Esophagus squamous epithelium (tissue), 5 donors: ENCODE results near the gene UQCRC2. TPM values are rescaled to one million over a fixed set of nuclear protein-coding genes. Genes with fewer than 3 reads are reported as not detected.

ENCODE experiments used
- DNase-seq: peaks from one replicate; lab custom pipeline; 2025; lab: John Stamatoyannopoulos, UW
- H3K27ac ChIP-seq, 4 donors: fragments of 200-600 bp; sonication (generic); one replicate each; pipeline ENCODE4 v1.5.1; 2016 to 2019; ENCODE audit warnings: mild to moderate bottlenecking in 1 of 4
- H3K27me3 ChIP-seq, 4 donors: fragments of 200-600 bp; sonication (generic); 1 replicate in 3 of 4; 2 replicates in 1 of 4; pipeline versions ENCODE4 v1.5.1 to v1.6.0; 2017 to 2021; ENCODE audit warnings: antibody characterized with exemption in 1 of 4
- H3K36me3 ChIP-seq, 3 donors: fragments of 200-600 bp; sonication (generic); one replicate each; pipeline ENCODE4 v1.5.1; 2016 to 2019
- H3K4me1 ChIP-seq, 3 donors: fragments of 200-600 bp; sonication (generic); one replicate each; pipeline ENCODE4 v1.5.1; 2017 to 2019
- H3K4me3 ChIP-seq, 4 donors: fragments of 200-600 bp; sonication (generic); 1 replicate in 3 of 4; 2 replicates in 1 of 4; pipeline ENCODE4 v1.5.1; 2016 to 2019; ENCODE audit warnings: mild to moderate bottlenecking in 2 of 4, moderate library complexity in 1 of 4
- H3K9me3 ChIP-seq, 3 donors: fragments of 200-600 bp; sonication (generic); one replicate each; pipeline ENCODE4 v1.5.1; 2016 to 2019
- CTCF ChIP-seq, 6 experiments: fragments of 450-650 bp in 4 of 6; fragments of 200-600 bp in 2 of 6; sonication (generic) in 2 of 6; IDR thresholded peaks; one replicate each; pipeline ENCODE4 v1.5.1; 2016 to 2019; ENCODE audit warnings: antibody characterized with exemption in 6 of 6, mild to moderate bottlenecking in 4 of 6, moderate library complexity in 4 of 6
- POLR2A ChIP-seq, 4 donors: fragments of 450-650 bp; IDR thresholded peaks; one replicate each; pipeline ENCODE4 v1.6.1; 2017; ENCODE audit warnings: antibody characterized with exemption in 4 of 4, mild to moderate bottlenecking in 4 of 4, moderate library complexity in 3 of 4
- WGBS, 2 donors: methylation state at CpG; one replicate each; pipeline ENCODE4 v1.1.5; 2018; 5-methylcytosine and 5-hydroxymethylcytosine counted together
- intact Hi-C: fragments of 100-400 bp; cut with DNase I; formaldehyde crosslinking; loops from one replicate; pipeline ENCODE4 v1.15.0; 2022
- total RNA-seq, 4 donors: library from RNA; depleted of rRNA; stranded (reverse); fragments of >200 nt; gene quantifications; one replicate each; pipeline ENCODE4 v1.1.0, GENCODE V29; 2016
- donor health status: DM: yes; HTN: yes; CAD: no.

The UQCRC2 gene
- total RNA-seq, 4 donors from 2014 or later = 107 to 207 (median 181) TPM

GRCh38 chr16:21943571-21943970 lies 9.6 kb upstream of the UQCRC2 start:
- Histone ChIP-seq H3K27ac (no peak overlapping the region), H3K27me3 (no peaks in the 10 kb centered on the region), H3K4me3 (no peak overlapping the region), H3K4me1 (peaks cover 0 to 5% (median 0%) of the 10 kb centered on the region in 3 donors), H3K9me3 (no peaks in the 10 kb centered on the region), H3K36me3 (no peaks in the 10 kb centered on the region)
- 87 to 91% methylated on average over 3 to 4 of the region's 4 CpGs for WGBS, 2 donors
- no peak for TF ChIP-seq POLR2A (IDR thresholded peaks at IDR 0.05)
- no peak for TF ChIP-seq CTCF (IDR thresholded peaks at IDR 0.05)
- no peak for DNase-seq
- intact Hi-C loops = no loop called here

GRCh38 chr16:21946889-21947635 lies 6.1 kb upstream of the UQCRC2 start:
- no peak overlapping the region for H3K27ac ChIP-seq
- TF ChIP-seq POLR2A (IDR thresholded peaks at IDR 0.05) (no peak), CTCF (IDR thresholded peaks at IDR 0.05) (no peak)
- no peaks in the 10 kb centered on the region for H3K9me3 ChIP-seq
- H3K4me1 ChIP-seq = peaks cover 5 to 29% (median 10%) of the 10 kb centered on the region in 3 donors
- DNase-seq = no peak
- 65 to 73% methylated on average over 9 of the region's 9 CpGs for WGBS, 2 donors
- no peaks in the 10 kb centered on the region for H3K36me3 ChIP-seq
- H3K4me3 ChIP-seq = no peak overlapping the region
- no peaks in the 10 kb centered on the region for H3K27me3 ChIP-seq
- intact Hi-C loops = loop anchor here (5.0 kb wide), 1 partner anchor 240 kb away; no protein-coding TSS in a partner anchor

- H3K36me3 ChIP-seq = no peaks in the 10 kb centered on the region
- TF ChIP-seq POLR2A (IDR thresholded peaks at IDR 0.05) (no peak), CTCF (IDR thresholded peaks at IDR 0.05) (no peak)
- H3K9me3 ChIP-seq = no peaks in the 10 kb centered on the region
- peaks cover 16 to 43% (median 21%) of the 10 kb centered on the region in 3 donors for H3K4me1 ChIP-seq
- intact Hi-C loops = loop anchor here (5.0 kb wide), 1 partner anchor 238 kb away; no protein-coding TSS in a partner anchor
- WGBS, 2 donors = 29 to 43% methylated on average over 1 of the region's 1 CpG
- H3K27ac ChIP-seq = no peak overlapping the region
- no peak overlapping the region for H3K4me3 ChIP-seq
- DNase-seq = no peak
- H3K27me3 ChIP-seq = no peaks in the 10 kb centered on the region
Measured at GRCh38 chr16:21949713-21950260, 3.4 kb upstream of the UQCRC2 start.

- intact Hi-C loops = no loop called here
- DNase-seq = no peak
- TF ChIP-seq POLR2A (IDR thresholded peaks at IDR 0.05) (no peak), CTCF (IDR thresholded peaks at IDR 0.05) (peak in 3 of 6 experiments; percentile 23 to 46 (median 27))
- WGBS, 2 donors = 80 to 84% methylated on average over 7 of the region's 7 CpGs
- Histone ChIP-seq H3K36me3 (peaks cover 0 to 5% (median 0%) of the 10 kb centered on the region in 3 donors), H3K27ac (no peak overlapping the region), H3K9me3 (no peaks in the 10 kb centered on the region), H3K4me3 (no peak overlapping the region), H3K4me1 (peaks cover 16 to 54% (median 29%) of the 10 kb centered on the region in 3 donors), H3K27me3 (no peaks in the 10 kb centered on the region)
Measured at GRCh38 chr16:21950782-21951521, 2.2 kb upstream of the UQCRC2 start.
